ENCODE data around the gene KCTD12. TPM values are rescaled to one million over a fixed set of nuclear protein-coding genes. Genes with fewer than 3 reads are reported as not detected.
"Not testable (repeated sequence)": the region's sequence is repeated elsewhere in the genome, so short reads cannot be mapped to it uniquely, and the experiment has no call there.

KCTD12 gene
- total RNA-seq, 4 donors from 2014 or later = 27.3 to 61.7 (median 35.3) TPM

DNA sequence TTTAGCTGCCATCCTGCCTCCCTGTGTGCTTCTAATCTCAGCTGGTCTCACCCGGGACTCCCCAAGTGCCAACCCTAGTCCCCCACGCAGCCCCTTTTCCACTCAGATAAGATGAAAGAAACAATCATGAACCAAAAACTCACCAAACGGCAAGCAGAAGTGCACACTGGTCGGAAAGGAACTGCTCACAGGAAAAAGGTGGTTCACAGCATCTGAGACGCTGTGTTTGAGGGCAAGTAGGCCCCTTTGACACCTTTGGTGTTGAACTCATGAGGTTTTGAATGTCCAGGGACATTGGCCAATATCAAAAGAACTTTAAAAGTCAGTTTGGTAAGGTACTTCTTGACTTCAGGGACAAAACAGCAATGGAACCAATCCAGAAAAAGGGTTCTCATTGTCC lies 41.8 kb upstream of the KCTD12 start:
- Histone ChIP-seq H3K4me1 (no peaks in the 10 kb centered on the region), H3K27ac (no peak overlapping the region), H3K4me3 (no peak overlapping the region), H3K9me3 (no peaks in the 10 kb centered on the region), H3K27me3 (no peaks in the 10 kb centered on the region), H3K36me3 (no peaks in the 10 kb centered on the region)
- TF ChIP-seq CTCF (IDR thresholded peaks at IDR 0.05) (no peak), POLR2AphosphoS5 (IDR thresholded peaks at IDR 0.05) (no peak), EP300 (IDR thresholded peaks at IDR 0.05) (no peak), POLR2A (IDR thresholded peaks at IDR 0.05) (no peak)
- WGBS = 79% methylated on average over 5 of the region's 5 CpGs
- DNase-seq (ENCODE audit: low spot score in 2 of 2) = no peak

- no peaks in the 10 kb centered on the region for H3K4me1 ChIP-seq
- no peaks in the 10 kb centered on the region for H3K27me3 ChIP-seq
- no peaks in the 10 kb centered on the region for H3K9me3 ChIP-seq
- 60% methylated on average over 1 of the region's 1 CpG for WGBS
- DNase-seq (ENCODE audit: low spot score in 2 of 2) = no peak
- TF ChIP-seq POLR2A (IDR thresholded peaks at IDR 0.05) = no peak
- no peak for TF ChIP-seq POLR2AphosphoS5 (IDR thresholded peaks at IDR 0.05)
- no peak for TF ChIP-seq EP300 (IDR thresholded peaks at IDR 0.05)
- no peak for TF ChIP-seq CTCF (IDR thresholded peaks at IDR 0.05)
- H3K4me3 ChIP-seq = no peak overlapping the region
- H3K36me3 ChIP-seq = no peaks in the 10 kb centered on the region
- H3K27ac ChIP-seq = no peak overlapping the region
These were observed 38.9 kb upstream of the KCTD12 start for GRCh38 chr13:76925115-76925514.

DNA sequence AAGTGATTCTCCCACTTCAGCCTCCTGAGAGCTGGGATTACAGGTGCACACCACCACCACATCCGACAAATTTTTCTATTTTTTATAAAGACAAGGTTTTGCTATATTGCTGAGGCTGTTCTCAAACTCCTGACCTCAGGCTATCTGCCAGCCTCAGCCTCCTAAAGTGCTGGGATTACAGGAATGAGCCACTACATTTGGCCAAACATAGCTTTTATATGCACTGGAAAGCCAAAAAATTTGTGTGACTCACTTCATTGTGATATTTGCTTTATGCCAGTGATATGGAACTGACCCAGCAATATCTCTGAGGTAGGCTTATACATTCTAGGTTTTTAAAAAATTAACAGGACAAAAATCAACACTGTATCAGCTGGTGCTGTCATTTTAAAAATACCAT lies 35.3 kb upstream of the KCTD12 start:
- DNase-seq (ENCODE audit: low spot score in 2 of 2) = no peak
- no peak overlapping the region for H3K27ac ChIP-seq
- WGBS = 52% methylated on average over 1 of the region's 1 CpG
- H3K36me3 ChIP-seq = no peaks in the 10 kb centered on the region
- TF ChIP-seq CTCF (IDR thresholded peaks at IDR 0.05) = no peak
- TF ChIP-seq POLR2A (IDR thresholded peaks at IDR 0.05) = no peak
- TF ChIP-seq POLR2AphosphoS5 (IDR thresholded peaks at IDR 0.05) = no peak
- TF ChIP-seq EP300 (IDR thresholded peaks at IDR 0.05) = no peak
- H3K4me3 ChIP-seq = no peak overlapping the region
- H3K27me3 ChIP-seq = no peaks in the 10 kb centered on the region
- H3K9me3 ChIP-seq = no peaks in the 10 kb centered on the region
- peaks cover 14% of the 10 kb centered on the region for H3K4me1 ChIP-seq

- 62% methylated on average over 11 of the region's 12 CpGs for WGBS
- Histone ChIP-seq H3K4me1 (peaks cover 14% of the 10 kb centered on the region), H3K27ac (peak overlapping the region; percentile 60)
- not testable (repeated sequence) for H3K4me3 ChIP-seq; H3K36me3 ChIP-seq; H3K27me3 ChIP-seq; DNase-seq (ENCODE audit: low spot score in 2 of 2); H3K9me3 ChIP-seq
These were observed 31.7 kb upstream of the KCTD12 start for GRCh38 chr13:76917755-76918481.

- Histone ChIP-seq H3K9me3 (no peaks in the 10 kb centered on the region), H3K36me3 (no peaks in the 10 kb centered on the region), H3K27ac (peak overlapping the region; percentile 60), H3K4me1 (peaks cover 14% of the 10 kb centered on the region), H3K4me3 (no peak overlapping the region), H3K27me3 (no peaks in the 10 kb centered on the region)
- DNase-seq (ENCODE audit: low spot score in 2 of 2) = no peak
- TF ChIP-seq EP300 (IDR thresholded peaks at IDR 0.05) (no peak), POLR2A (IDR thresholded peaks at IDR 0.05) (no peak), POLR2AphosphoS5 (IDR thresholded peaks at IDR 0.05) (no peak), CTCF (IDR thresholded peaks at IDR 0.05) (no peak)
- WGBS = 43% methylated on average over 1 of the region's 1 CpG
These were observed 30.9 kb upstream of the KCTD12 start for GRCh38 chr13:76917095-76917494.

DNA sequence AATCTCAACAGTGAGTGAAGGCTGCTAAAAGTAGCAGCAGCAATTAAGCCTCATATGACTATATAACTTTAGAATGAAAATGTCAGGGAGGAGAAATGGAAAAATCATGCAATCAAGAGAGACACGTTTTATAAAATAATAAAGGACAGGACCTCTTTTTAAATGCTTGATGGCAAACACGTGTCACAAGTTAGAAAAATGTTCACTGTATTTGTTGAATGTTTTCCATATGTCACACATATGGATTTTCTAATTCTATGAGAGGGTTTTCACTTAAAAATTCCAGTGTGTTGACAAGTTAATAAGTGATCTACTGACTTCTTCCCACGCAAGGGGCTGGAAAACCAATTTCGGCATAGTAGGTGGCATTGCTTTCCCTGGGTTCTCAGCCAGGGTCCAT lies 27.7 kb upstream of the KCTD12 start:
- WGBS = 79% methylated on average over 4 of the region's 4 CpGs
- no peaks in the 10 kb centered on the region for H3K36me3 ChIP-seq
- H3K27ac ChIP-seq = no peak overlapping the region
- TF ChIP-seq POLR2A (IDR thresholded peaks at IDR 0.05) (no peak), CTCF (IDR thresholded peaks at IDR 0.05) (no peak), EP300 (IDR thresholded peaks at IDR 0.05) (no peak), POLR2AphosphoS5 (IDR thresholded peaks at IDR 0.05) (no peak)
- no peak for DNase-seq (ENCODE audit: low spot score in 2 of 2)
- no peaks in the 10 kb centered on the region for H3K27me3 ChIP-seq
- peaks cover 14% of the 10 kb centered on the region for H3K4me1 ChIP-seq
- H3K4me3 ChIP-seq = no peak overlapping the region
- no peaks in the 10 kb centered on the region for H3K9me3 ChIP-seq
